ENCODE data around the gene PTPRQ. TPM values are rescaled to one million over a fixed set of nuclear protein-coding genes. Genes with fewer than 3 reads are reported as not detected.
A peak's percentile ranks its signal among the peaks of the same experiment; 100 is the strongest.

Gene PTPRQ
- total RNA-seq, 1 donor from 2014 or later, result not detected

DNA sequence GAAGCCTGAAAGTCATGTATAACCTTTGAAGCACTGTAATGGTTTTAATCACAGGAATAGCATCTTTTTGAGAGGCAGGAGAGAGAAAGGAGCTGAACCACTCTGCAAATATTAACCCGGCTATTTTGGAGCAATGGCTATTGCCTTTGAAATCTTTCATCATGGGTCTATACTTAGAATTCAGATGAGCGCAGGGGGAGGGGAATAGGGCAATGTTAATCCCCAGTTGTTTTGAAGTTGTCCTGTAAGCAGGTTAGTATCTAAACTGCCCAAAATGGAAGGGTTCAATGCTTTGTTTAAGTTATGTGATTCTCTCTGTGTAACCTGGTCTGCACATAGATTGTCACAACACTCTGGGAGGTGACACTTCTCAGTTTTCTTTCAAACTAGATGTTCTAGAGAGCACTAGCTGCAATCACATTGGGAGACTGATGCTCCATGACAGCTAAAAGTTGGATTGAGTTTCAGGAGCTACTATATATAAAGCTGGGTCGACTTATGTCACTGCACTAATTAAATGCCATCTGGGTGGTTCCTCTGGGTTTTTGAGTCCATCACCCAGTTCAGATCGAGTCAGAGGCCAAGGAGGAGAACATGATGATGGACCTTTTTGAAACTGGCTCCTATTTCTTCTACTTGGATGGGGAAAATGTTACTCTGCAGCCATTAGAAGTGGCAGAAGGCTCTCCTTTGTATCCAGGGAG, 263.2 kb downstream of the PTPRQ start, which contains the start of gene MYF6:
TSS of gene MYF6 (plus strand) at position 509 of the 704 bp plus-strand sequence. CDS start at position 595, 86 bp downstream.
- Mint-ChIP-seq H3K9me3 (no peaks in the 10 kb centered on the region), H3K27ac (ENCODE audit: unreplicated experiment) (no peak within 1 kb of the TSS), H3K4me3 (peak within 1 kb of the TSS; percentile 88), H3K36me3 (ENCODE audit: low read depth) (peaks cover 3% of the 10 kb centered on the region), H3K4me1 (peaks cover 14% of the 10 kb centered on the region), H3K27me3 (ENCODE audit: low read depth) (peaks cover 63% of the 10 kb centered on the region)
- DNase-seq (ENCODE audit: low read depth, low spot score), result no peak
- no peak for TF ChIP-seq CTCF (conservative IDR thresholded peaks at IDR 0.05)

DNA sequence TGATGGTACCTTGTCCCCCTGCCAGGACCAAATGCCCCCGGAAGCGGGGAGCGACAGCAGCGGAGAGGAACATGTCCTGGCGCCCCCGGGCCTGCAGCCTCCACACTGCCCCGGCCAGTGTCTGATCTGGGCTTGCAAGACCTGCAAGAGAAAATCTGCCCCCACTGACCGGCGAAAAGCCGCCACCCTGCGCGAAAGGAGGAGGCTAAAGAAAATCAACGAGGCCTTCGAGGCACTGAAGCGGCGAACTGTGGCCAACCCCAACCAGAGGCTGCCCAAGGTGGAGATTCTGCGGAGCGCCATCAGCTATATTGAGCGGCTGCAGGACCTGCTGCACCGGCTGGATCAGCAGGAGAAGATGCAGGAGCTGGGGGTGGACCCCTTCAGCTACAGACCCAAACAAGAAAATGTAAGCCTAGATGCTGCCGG, 263.8 kb downstream of the PTPRQ start:
- H3K36me3 Mint-ChIP-seq (ENCODE audit: low read depth), result peaks cover 3% of the 10 kb centered on the region
- H3K4me1 Mint-ChIP-seq, result peaks cover 14% of the 10 kb centered on the region
- DNase-seq (ENCODE audit: low read depth, low spot score), result no peak
- H3K27ac Mint-ChIP-seq (ENCODE audit: unreplicated experiment), result no peak overlapping the region
- peak overlapping the region; percentile 88 for H3K4me3 Mint-ChIP-seq
- H3K9me3 Mint-ChIP-seq, result no peaks in the 10 kb centered on the region
- TF ChIP-seq CTCF (conservative IDR thresholded peaks at IDR 0.05), result no peak
- H3K27me3 Mint-ChIP-seq (ENCODE audit: low read depth), result peaks cover 67% of the 10 kb centered on the region

DNA sequence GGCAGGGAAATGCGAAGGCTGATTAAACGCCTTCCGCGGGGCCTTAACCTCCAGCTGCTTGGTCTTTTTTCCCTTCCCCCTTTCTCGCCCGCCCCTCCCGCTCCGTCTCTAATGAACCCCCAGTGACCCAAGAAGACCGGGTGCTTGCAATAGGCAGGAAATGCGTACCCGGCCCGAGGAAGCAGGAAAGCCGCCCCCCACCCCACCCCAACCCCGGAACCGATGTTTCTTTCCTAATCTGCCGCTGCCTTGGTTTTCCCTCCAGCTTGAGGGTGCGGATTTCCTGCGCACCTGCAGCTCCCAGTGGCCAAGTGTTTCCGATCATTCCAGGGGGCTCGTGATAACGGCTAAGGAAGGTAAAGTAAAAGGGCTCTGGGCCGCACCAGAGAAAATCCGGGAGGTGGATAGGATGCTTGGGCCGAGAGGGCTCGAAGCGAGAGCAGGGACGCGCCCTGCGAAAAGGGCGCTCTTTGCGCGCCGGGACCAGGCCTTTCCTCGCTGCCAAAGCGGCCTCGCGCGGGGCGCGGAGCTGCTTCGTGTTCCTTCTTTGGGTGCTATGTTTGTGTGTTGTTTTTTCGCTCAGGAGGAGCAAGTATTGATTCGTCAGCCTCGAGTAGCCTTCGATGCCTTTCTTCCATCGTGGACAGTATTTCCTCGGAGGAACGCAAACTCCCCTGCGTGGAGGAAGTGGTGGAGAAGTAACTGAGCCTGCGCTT, 264.4 kb downstream of the PTPRQ start:
- Mint-ChIP-seq H3K27ac (ENCODE audit: unreplicated experiment) (no peak overlapping the region), H3K27me3 (ENCODE audit: low read depth) (peaks cover 72% of the 10 kb centered on the region), H3K4me1 (peaks cover 9% of the 10 kb centered on the region)

DNA sequence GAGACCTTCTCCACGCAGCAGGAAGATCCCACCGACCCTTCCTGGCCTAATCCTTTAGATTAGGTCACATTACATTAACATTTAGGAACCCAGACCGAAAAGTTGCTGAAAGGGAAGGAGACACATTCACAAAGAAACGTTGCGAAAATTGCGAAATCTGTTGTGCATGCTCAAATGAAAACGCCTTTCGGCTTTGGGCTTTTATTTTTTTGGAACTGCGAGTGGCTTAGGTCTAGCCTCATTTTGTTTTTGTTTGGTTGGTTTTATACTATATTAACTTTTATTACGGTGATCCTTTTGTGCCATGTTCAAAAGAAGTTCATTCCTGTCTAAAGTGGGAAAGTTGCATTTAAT, 264.9 kb downstream of the PTPRQ start:
- Mint-ChIP-seq H3K4me1 (peaks cover 12% of the 10 kb centered on the region), H3K4me3 (peak overlapping the region; percentile 88), H3K27me3 (ENCODE audit: low read depth) (peaks cover 77% of the 10 kb centered on the region), H3K27ac (ENCODE audit: unreplicated experiment) (no peak overlapping the region), H3K36me3 (ENCODE audit: low read depth) (peaks cover 3% of the 10 kb centered on the region), H3K9me3 (no peaks in the 10 kb centered on the region)
- DNase-seq (ENCODE audit: low read depth, low spot score), result no peak
- TF ChIP-seq CTCF (conservative IDR thresholded peaks at IDR 0.05), result no peak

More for the DNA sequence above, 264.4 kb downstream of the PTPRQ start:
- H3K36me3 Mint-ChIP-seq (ENCODE audit: low read depth), result peaks cover 3% of the 10 kb centered on the region
- H3K9me3 Mint-ChIP-seq, result no peaks in the 10 kb centered on the region
- DNase-seq (ENCODE audit: low read depth, low spot score), result no peak
- no peak for TF ChIP-seq CTCF (conservative IDR thresholded peaks at IDR 0.05)
- peak overlapping the region; percentile 88 for H3K4me3 Mint-ChIP-seq

- peak; percentile 55 for TF ChIP-seq CTCF (conservative IDR thresholded peaks at IDR 0.05)
- no peak for DNase-seq (ENCODE audit: low read depth, low spot score)
- peaks cover 15% of the 10 kb centered on the region for H3K4me1 Mint-ChIP-seq
- H3K9me3 Mint-ChIP-seq, result no peaks in the 10 kb centered on the region
- H3K27ac Mint-ChIP-seq (ENCODE audit: unreplicated experiment), result no peak overlapping the region
- peak overlapping the region; percentile 47 for H3K4me3 Mint-ChIP-seq
- H3K27me3 Mint-ChIP-seq (ENCODE audit: low read depth), result peaks cover 88% of the 10 kb centered on the region
- H3K36me3 Mint-ChIP-seq (ENCODE audit: low read depth), result peaks cover 3% of the 10 kb centered on the region
These were observed 266.0 kb downstream of the PTPRQ start for GRCh38 chr12:80709811-80710726.
